Measurements from ENCODE around the gene CCT7. TPM values are rescaled to one million over a fixed set of nuclear protein-coding genes. Genes with fewer than 3 reads are reported as not detected.

CCT7 gene
- total and polyA plus RNA-seq, 2 donors (not counting 1 experiment from before 2014, with no cell fraction given), result 94.4 to 160 TPM

DNA sequence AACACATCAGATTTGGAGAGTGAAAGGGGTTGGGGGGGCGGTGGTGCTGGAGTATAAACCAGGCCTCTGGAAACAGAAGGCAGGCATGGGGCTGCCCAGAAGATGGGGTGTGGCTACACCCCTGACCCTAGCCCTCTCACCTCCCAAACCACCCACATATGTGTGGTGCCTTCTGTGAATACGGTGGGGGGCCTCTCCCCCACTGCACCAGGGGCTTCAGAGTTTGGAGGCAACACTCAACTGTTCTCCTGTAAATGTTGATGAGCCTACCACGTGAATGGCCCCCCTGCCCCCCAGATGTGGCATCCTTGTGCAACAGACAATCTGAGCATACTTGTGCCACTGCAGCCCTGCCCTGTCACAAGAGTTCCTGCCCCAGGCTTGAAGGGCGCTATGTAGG lies 30.7 kb downstream of the CCT7 start:
- WGBS (ENCODE audit: insufficient coverage), result 84% methylated on average over 3 of the region's 4 CpGs
- no peak for DNase-seq
- Histone ChIP-seq H3K4me1 (ENCODE audit: control insufficient read depth in 2 of 2, insufficient read depth in 2 of 2, low read length in 2 of 2) (no peaks in the 10 kb centered on the region), H3K27me3 (replicated peaks in 1 of 4; ENCODE audit: control extremely low read depth in 1 of 4, control insufficient read depth in 3 of 4, insufficient read depth in 4 of 4, low read length in 3 of 4) (no peaks in the 10 kb centered on the region), H3K9ac (ENCODE audit: low read length) (no peak overlapping the region), H4K20me1 (ENCODE audit: control insufficient read depth, insufficient read depth, low read length, poor library complexity, severe bottlenecking) (peaks cover 6% of the 10 kb centered on the region), H3K9me3 (ENCODE audit: control extremely low read depth in 1 of 3, control insufficient read depth in 2 of 3, insufficient read depth in 1 of 3, low read length in 2 of 3) (peaks cover 0 to 3% (median 0%) of the 10 kb centered on the region in 3 donors), H3K27ac (ENCODE audit: low read length in 2 of 2) (no peak overlapping the region), H3K36me3 (replicated peaks in 1 of 2; ENCODE audit: control extremely low read depth in 1 of 2, control insufficient read depth in 1 of 2, extremely low read depth in 1 of 2, insufficient read depth in 2 of 2, low read length in 1 of 2) (peaks cover 0 to 16% of the 10 kb centered on the region in 2 experiments), H3K4me3 (ENCODE audit: control extremely low read depth in 1 of 5, extremely low read depth in 1 of 5, insufficient read depth in 1 of 5, low read depth in 2 of 5, low read length in 4 of 5) (no peak overlapping the region), H2AFZ (ENCODE audit: insufficient read depth, low read depth, low read length, poor library complexity, severe bottlenecking) (no peak overlapping the region), H3K79me2 (ENCODE audit: control insufficient read depth, insufficient read depth, low read length) (peaks cover 24% of the 10 kb centered on the region), H3K4me2 (replicated peaks; ENCODE audit: low read depth, low read length, poor library complexity, severe bottlenecking) (no peak overlapping the region)
- POLR2A ChIA-PET, result no interaction called here
- intact Hi-C loops (cut with micrococcal nuclease), result no loop called here
- CTCF ChIA-PET, result interaction anchor here (0.5 to 0.7 kb wide), 2 partner anchors 87 to 365 kb away, joined by 3 to 4 read pairs; no protein-coding TSS in a partner anchor
- Mint-ChIP-seq H3K27me3 (no peaks in the 10 kb centered on the region), H3K4me1 (peaks cover 15% of the 10 kb centered on the region), H3K4me3 (no peak overlapping the region), H3K9me3 (ENCODE audit: insufficient read depth) (no peaks in the 10 kb centered on the region), H3K27ac (no peak overlapping the region)
- ATAC-seq (ENCODE audit: low read depth), result no peak
- TF ChIP-seq EZH2 (IDR thresholded peaks at IDR 0.05; ENCODE audit: borderline replicate concordance, insufficient read depth, low read depth, low read length, poor library complexity, severe bottlenecking), result no peak
- TF ChIP-seq, protein P1, sequence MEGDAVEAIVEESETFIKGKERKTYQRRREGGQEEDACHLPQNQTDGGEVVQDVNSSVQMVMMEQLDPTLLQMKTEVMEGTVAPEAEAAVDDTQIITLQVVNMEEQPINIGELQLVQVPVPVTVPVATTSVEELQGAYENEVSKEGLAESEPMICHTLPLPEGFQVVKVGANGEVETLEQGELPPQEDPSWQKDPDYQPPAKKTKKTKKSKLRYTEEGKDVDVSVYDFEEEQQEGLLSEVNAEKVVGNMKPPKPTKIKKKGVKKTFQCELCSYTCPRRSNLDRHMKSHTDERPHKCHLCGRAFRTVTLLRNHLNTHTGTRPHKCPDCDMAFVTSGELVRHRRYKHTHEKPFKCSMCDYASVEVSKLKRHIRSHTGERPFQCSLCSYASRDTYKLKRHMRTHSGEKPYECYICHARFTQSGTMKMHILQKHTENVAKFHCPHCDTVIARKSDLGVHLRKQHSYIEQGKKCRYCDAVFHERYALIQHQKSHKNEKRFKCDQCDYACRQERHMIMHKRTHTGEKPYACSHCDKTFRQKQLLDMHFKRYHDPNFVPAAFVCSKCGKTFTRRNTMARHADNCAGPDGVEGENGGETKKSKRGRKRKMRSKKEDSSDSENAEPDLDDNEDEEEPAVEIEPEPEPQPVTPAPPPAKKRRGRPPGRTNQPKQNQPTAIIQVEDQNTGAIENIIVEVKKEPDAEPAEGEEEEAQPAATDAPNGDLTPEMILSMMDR (IDR thresholded peaks at IDR 0.05), result no peak

DNA sequence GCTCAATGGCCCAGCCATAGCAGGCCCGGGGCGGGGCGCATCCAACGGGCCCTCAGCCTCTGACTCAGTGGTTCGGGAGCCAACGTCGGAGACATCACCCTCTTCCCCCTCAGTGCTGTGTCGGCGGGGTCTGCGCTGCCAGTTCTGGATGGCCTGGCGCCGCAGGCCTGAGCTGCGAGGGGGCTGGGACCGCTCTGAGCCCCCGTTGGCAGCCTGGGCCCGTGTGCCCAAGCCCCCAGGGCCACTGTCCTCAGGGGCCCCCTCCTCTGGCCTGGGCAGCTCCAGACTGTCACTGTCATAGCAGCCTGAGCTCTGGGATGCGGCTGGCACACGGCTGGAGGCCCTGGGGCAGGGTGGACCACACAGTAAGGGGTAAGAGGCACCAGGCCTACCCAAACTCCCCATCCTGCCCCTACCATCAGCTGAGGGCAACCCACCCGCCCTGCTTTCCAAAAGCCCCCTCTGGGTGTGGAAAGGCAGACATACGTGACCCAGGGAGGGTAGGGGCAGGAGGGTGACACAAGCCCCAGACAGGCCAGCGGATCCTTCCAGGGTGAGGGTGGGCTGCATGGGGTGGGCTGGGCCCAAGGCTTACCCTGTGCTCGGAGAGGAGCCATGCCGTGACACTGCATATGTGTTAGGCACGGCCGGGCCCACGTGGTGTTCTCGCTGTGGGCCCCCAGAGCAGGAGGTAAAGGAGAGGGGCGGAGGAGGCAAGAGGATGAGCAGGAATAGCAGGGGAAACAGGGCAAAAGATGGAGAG lies 31.4 kb downstream of the CCT7 start:
- ATAC-seq (ENCODE audit: low read depth) (no peak), DNase-seq (no peak)
- Mint-ChIP-seq H3K27ac (no peak overlapping the region), H3K9me3 (ENCODE audit: insufficient read depth) (no peaks in the 10 kb centered on the region), H3K27me3 (no peaks in the 10 kb centered on the region), H3K4me3 (no peak overlapping the region), H3K4me1 (peaks cover 18% of the 10 kb centered on the region)
- no peaks in the 10 kb centered on the region for H3K27me3 ChIP-seq (replicated peaks in 1 of 4; ENCODE audit: control extremely low read depth in 1 of 4, control insufficient read depth in 3 of 4, insufficient read depth in 4 of 4, low read length in 3 of 4)
- ChIA-PET POLR2A (no interaction called here), CTCF (interaction anchor here (0.5 to 0.7 kb wide), 2 partner anchors 88 to 364 kb away, joined by 3 to 4 read pairs; no protein-coding TSS in a partner anchor)
- H2AFZ ChIP-seq (ENCODE audit: insufficient read depth, low read depth, low read length, poor library complexity, severe bottlenecking), result no peak overlapping the region
- 98% methylated on average over 19 of the region's 28 CpGs for WGBS (ENCODE audit: insufficient coverage)
- peaks cover 24% of the 10 kb centered on the region for H3K79me2 ChIP-seq (ENCODE audit: control insufficient read depth, insufficient read depth, low read length)
- TF ChIP-seq, protein P1 (IDR thresholded peaks at IDR 0.05), result no peak
- no peak for TF ChIP-seq EZH2 (IDR thresholded peaks at IDR 0.05; ENCODE audit: borderline replicate concordance, insufficient read depth, low read depth, low read length, poor library complexity, severe bottlenecking)
- peaks cover 0 to 3% (median 0%) of the 10 kb centered on the region in 3 donors for H3K9me3 ChIP-seq (ENCODE audit: control extremely low read depth in 1 of 3, control insufficient read depth in 2 of 3, insufficient read depth in 1 of 3, low read length in 2 of 3)
- H3K9ac ChIP-seq (ENCODE audit: low read length), result no peak overlapping the region
- H4K20me1 ChIP-seq (ENCODE audit: control insufficient read depth, insufficient read depth, low read length, poor library complexity, severe bottlenecking), result peaks cover 10% of the 10 kb centered on the region
- H3K4me1 ChIP-seq (ENCODE audit: control insufficient read depth in 2 of 2, insufficient read depth in 2 of 2, low read length in 2 of 2), result no peaks in the 10 kb centered on the region
- H3K4me2 ChIP-seq (replicated peaks; ENCODE audit: low read depth, low read length, poor library complexity, severe bottlenecking), result no peak overlapping the region
- no peak overlapping the region for H3K27ac ChIP-seq (ENCODE audit: low read length in 2 of 2)
- no peak overlapping the region for H3K4me3 ChIP-seq (ENCODE audit: control extremely low read depth in 1 of 5, extremely low read depth in 1 of 5, insufficient read depth in 1 of 5, low read depth in 2 of 5, low read length in 4 of 5)
- intact Hi-C loops (cut with micrococcal nuclease), result no loop called here
- H3K36me3 ChIP-seq (replicated peaks in 1 of 2; ENCODE audit: control extremely low read depth in 1 of 2, control insufficient read depth in 1 of 2, extremely low read depth in 1 of 2, insufficient read depth in 2 of 2, low read length in 1 of 2), result peaks cover 0 to 13% of the 10 kb centered on the region in 2 experiments
